Measurements from ENCODE around the gene MTHFS.

Gene MTHFS

DNA sequence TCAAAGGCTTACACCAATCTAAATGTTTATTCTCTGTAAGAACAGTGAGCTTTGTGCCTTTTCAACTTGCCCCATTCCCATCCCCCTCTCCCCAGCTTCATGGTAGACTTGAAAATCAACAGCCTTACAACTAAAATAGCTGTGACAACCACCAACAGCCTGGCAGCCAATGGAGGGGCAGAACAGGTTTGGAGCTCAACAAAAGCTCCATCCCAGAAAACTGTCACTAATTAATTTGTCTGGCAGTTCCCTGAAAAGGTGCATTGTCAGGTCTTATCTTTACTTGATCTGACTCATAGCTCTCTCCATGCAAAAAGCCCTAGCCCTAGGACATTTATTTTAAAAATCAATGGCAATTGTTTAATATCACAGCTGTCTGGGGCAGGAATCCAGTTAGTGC is 22.6 kb downstream of the MTHFS start:
- DNase-seq: no peak

DNA sequence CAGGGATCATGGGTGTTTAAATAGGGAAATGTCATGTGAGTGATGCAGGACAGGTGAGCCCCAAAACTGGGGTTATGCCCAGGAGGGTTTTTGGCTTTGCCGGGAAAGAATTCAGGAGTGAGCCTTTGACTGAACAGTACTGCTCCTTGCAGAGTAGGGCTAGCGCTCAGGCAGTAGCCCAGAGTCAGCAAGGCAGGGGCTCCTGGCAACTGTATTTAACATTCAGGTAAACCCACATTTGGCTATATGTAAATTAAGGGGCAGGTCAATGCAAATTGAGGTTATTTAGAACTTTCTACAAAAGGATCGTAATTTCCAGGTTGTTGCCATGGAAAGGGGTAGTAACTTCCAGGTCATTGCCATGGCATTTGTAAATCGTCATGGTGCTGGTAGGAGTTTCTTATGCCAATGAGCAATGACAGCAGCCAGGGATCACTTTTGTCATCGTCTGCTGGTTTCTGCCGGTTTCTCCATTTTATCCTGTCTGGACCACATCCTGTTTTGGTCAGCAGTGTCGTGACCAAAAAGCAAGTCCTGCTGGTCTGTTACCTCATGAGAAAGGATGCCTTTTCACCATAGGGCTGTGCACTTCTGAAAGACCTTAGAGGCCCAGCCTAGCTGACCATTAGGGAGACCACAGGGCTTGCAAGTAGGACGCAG is 24.3 kb downstream of the MTHFS start:
- peak; percentile 65 for DNase-seq

DNA sequence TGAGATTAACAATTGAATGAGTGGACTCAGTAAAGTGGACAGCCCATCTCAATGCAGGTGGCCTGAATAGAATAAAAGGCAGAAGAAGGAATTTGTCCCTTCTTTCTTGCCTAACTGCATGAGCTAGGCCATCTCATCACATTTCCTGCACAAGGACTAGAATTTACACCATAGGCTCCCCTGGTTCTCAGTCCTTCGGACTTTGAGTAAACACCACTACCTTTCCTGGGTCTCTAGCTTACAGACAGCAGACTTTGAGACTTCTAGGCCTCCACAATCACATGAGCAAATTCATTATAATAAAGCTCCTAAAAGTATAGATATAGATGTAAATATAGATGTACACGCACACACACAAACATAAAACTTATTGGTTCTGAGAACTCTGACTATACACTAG is 28.3 kb downstream of the MTHFS start:
- no peak for DNase-seq

DNA sequence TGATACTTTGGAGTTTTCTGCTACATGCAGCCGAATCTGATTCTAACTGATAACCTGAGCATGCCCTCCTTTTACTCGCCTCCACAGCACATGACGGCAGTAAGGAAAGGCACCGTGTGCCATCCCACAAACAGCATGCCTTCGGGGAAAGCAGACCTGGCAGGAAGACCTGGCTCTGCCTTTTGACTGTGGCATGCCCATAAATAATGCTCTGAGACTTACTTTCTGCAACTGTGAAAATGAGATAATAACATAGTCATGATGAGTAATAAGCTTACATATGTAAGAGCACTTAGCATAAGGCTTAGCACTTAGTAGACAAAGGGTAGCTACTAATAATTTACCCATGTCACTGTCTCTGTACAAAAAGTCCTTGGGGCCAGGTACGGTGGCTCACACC is 32.9 kb downstream of the MTHFS start:
- no peak for DNase-seq

DNA sequence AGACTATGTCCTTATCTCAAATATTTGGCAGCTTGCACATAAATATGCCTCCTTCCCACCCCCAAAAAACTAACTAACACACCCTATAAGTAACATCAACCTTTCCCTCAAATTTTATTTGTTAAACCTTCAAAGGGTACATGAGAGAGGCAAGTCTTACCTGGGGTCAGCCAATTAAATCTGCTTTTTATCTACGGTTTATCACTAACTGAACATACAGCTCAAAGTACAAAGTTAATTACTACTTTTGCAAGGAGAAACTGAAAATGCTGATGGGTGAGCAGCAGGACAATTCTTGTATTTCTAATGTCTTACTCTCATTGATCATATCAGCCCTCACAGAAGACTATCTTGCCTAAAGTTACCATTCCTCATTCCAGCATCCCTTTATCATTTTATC is 34.6 kb downstream of the MTHFS start:
- DNase-seq: no peak

DNA sequence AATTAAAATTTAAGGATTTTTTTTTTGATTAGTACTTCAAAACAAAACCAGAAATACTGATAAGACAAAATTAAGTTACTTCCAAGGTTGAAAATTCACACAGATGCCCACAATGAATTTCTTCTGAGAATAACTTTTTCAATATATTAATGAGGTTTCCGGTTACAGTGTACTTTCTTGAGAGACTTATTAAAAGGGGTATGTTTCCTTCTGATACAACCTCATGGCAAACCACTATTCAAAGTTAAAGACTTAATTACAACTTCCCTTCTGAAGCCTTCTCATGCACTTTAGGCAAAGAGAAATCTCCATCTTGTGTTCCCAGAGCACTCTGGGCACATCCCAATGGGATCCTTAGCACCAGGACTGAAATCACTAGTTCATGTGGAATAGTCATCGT is 36.2 kb downstream of the MTHFS start:
- DNase-seq: no peak

DNA sequence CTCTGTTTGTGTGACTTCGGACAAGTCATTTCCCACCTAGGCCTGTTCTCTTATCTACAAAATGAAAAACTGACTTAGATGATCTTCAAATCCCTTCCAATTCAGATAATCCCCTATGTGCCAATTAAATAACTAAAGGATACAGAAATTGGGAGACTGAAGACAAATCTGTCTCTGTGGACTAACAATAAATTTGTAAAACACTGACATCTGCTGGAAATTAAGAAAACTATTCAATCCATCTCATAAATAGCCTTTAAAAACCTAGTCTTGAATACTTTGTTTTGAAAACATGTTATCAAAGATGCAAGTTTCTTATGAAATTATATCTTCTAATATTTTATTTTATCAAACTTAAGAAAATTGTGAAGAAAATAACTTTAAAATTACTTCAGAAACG is 38.3 kb downstream of the MTHFS start:
- no peak for DNase-seq

DNA sequence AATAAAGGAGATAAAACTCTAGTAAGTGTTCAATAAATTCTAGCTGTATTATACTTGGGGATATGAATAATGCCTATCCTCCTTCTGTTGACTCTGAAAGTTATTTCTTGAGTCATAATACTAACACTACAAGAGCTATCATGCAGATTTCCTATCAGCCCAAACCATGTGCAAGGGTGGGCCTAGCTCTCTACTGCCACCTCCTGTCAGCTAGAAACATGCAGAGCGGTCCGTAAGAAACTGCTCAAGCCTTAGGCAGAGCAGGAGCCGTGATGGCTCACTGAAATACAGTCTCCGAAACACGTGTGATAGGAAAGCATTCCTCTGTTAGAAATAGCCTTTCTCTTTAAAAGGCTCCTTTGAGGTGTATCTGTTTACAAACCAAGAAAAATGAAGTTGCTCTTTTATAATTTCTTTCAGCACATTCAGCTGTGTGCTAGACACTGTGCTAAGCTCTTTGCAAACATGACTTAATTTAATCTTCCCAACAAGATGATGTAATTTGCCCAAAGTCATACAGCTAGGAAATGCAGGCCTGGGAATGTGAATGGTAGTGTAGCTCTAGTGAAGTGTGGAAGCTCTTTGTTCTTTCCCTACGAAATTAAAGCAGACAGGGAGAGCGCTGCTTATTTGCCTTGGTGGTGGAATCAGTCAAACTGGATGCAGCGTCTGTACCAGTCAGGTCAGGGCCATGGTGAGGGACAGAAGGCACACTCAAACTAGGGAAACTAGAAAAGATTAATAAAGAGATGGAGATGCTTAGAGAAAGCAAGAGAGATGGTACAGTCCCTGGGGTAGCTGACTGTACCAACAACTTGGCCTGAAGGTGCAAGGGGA is 43.1 kb downstream of the MTHFS start:
- peak; percentile 32 for DNase-seq

DNA sequence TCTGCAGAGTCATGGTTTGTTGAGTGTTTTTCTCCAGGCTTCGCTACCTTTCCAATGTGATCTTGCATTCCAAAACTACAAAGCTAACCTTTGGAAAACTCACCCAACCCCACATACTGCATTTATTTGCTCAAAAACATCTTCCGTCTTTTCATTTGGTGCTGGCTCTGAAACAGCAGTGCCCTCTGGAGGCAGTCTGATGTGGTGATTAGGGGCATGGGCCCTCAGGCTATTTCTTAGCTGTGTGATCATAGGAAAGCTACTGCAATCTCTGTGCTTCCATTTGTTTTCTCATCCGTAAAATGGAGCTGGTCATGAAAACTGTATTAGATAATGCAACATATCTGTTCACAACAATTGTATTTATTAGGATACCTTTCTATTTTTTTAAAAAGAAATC is 47.0 kb downstream of the MTHFS start:
- no peak for DNase-seq

DNA sequence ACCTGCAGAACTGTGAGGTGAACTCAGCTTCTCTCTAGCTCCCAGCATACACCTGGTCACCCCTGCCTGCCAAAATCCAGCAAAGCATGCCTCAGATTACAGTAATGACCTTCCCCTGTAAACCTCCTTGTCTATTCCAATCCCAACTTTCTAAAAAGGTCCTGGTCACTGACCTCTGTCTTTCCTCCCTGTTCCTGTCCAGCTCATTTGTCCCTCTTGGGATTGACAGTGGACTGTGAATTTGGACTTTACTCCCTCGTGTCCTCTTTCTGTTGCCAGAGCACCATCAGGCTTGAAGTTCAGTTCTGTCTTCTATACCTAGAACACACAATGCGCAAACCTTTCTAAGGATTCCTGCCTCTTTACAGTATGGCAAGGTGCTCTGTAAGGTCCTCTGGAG is 50.3 kb downstream of the MTHFS start:
- no peak for DNase-seq

DNA sequence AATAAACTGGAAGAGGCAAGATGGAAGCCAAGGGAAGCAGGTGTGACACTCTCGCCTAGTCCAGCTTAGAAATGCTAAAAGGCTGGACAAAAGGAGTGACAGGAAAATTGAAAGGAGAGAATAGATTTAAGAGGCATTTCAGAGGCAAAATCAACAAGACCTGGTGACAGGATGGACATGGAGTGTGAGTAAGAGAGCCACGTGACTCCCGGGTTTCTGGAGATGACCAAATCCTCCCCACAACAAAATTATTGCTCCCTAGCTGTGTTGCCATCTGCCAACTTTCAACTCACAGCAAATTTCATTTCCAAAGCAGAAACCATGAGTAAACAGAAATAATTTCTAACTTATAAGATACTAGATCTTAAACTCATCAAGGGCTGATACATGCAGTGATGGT is 52.6 kb downstream of the MTHFS start:
- no peak for DNase-seq

DNA sequence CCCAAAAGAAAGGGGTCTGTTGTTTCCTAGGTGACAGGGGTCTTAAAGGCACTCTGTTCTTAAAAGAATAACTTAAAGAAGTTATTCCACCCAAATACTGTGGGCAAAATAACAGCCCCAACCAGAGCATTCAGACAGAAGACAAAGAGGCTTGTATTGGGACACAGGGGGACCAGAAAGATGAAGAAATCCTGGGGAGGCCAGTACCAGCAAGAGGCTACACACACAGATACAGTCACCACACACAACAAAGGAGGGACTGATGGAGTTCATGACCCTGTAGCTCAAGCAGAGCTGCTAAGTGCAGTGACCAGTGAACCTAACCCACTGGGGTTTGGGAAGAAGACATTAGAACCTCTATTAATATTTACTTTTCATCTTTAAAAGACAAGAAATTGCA is 59.0 kb downstream of the MTHFS start:
- DNase-seq: no peak

DNA sequence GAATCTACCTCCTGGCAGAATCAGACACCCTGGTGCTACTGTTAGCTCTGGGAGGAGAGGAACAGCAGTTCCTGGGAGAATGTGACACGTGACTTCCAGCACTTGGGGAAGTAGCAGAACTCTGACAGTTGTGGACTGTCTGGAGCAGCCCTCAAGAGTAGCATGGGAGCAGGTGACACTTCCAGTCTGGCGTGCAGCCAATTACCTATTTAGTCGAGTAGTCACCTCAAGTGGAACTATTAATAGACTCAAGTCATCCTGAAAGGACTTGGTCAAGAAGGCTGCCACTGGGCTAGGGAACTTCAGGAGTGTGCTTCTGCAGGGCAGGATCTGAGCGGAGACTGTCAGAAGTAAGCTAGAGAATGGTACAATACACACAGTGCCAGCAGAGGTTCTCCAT is 62.3 kb downstream of the MTHFS start:
- DNase-seq: no peak

DNA sequence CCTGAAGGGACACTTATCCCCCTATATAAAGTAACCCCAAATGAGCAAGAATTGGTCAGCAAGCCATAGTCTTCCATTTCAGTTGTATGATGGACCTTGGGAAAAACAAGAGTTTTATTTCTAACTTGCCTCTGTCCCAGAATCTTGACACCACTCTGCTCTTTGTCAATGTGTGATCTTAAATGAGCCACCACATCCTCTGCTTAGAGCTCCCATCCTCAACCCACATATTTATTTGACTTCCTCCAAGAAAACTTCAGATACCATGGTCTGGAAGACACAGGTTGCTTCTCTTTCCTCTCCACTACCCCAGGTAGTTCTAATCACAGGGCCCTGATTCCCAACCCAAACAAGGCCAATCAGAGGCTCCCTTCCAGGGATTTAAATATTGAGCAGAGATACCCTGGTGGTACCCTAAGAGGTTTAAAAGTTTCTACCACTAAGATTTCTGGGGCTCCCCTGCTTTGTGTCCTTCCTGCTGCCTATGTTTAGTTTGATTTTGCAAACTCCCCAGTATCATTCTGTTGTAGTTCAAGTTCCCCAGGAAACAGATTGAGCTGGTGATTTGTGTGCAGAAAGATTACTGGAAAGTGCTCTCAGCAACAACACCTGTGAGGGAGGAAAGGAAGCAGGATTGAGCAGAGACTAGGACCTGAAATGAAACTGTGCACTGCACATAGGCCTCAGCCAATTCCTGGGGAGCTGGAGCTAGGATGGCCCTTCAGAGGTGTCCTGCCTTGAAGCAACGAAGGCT is 64.3 kb downstream of the MTHFS start:
- no peak for DNase-seq

DNA sequence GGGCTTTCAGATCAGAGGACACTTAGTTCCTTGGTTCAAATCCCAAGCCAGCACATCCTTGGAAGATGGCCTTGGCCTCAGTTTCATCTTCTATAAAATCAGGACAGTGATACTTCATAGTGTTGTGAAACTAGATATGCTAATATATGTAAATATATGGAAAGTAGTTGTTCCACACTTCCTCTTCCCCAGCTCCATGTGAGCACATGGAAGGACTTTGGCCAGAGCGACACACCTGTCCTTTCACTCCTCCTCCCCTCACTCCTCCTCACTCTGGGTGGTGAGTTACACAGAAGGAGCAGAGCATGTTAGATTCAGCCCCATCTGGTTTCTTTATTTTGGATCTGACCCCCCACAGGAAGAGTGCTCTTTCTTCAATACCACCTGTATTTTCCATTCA is 65.2 kb downstream of the MTHFS start:
- no peak for DNase-seq

DNA sequence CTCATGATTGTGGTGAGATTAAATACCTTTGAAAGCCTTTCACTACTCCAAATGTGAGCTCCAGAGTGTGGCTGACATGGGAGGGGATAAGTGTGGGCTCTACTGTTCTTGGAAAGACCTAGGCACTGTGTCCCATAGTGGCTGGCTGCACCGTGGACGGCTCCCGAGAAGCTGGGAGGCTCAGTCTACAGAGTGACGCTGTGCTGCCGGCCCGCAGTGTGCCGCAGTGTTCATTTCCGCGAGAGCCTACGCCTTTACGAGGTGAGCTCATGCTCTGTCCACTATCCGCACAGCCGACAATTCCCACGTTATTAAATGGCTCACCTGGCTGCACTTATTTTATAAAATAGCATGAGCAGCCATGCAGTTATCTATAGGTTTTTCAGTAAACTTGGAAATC is 66.9 kb downstream of the MTHFS start:
- no peak for DNase-seq

DNA sequence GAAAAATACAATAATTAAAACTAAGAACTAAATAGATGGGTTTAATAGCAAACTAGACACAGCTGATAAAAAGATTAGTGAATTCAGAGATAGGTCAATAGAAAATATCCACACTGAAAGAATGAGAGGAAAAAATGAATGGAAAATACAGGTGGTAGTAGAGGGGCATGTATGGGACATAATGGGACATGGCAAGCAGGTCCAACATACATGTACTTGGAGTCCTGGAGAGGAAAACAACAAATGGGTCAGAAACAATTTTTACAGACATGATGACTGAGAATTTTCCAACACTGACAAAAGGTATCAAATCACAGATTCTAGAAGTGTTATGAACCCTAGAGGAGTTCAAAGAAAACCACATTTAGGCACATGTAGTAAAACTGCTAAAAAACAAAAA is 68.4 kb downstream of the MTHFS start:
- no peak for DNase-seq

DNA sequence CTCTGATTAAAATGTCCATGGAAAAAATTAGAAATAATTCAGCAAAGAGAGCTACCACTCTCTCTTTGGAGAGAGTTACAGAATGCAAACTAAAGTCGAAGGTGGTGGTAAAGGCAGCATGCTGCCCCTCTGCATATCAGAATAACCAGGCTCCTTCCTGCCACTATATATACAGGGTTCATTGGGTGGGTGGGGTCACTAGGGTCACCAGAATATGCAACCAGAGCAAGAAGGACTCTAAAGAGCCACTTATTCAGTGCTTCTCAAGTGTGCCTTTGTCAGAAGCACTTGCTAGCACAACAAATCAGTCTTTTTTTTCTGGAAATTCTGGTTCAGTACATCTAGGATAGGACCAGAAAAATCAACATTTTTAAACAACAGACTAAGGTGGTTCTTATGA is 70.0 kb downstream of the MTHFS start:
- DNase-seq: no peak

DNA sequence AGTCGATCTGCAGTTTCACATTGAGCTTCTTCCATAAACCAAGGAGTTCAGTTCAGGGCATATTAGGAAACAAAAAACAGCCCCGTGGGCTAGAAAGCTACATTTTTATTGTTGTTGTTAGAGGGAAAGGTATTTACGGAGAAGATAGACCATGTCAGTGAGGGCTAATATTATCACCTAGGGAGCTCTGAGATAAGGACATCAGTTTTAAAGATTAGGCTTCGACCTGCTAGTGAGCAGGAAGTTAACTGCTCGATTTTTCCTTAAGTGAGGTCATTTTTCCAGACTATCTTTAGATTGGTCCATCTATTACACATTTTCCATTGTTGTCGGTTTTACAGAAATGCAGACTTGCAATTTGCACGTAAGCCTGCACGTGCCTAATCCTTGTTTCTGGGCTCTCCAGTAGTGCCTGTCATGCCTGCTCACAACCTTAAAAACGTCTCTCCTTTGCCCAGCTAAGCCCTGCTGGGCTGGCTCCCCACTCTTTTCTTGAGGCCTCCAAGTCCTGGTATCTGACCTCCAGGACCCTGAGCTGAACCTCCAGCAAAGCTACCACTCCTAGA is 72.6 kb downstream of the MTHFS start:
- no peak for DNase-seq

DNA sequence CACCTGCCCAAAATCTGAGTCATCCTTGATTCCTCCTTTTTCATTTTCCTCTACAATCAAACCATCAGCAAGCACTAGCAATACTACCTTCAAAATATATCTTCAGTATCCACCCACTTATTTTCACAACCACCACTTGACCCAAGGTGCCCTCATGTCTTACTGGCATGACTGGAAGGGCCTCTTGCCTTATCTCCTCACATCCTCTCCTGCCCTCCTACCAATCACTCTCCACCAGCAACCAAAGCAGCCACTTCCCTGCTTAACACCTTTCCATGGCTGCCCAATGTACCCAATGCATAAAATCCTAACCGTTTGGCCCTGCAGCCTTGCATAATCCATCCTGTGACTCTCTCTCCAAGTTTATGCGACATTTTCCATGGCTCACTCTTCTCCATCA is 76.0 kb downstream of the MTHFS start:
- no peak for DNase-seq

DNA sequence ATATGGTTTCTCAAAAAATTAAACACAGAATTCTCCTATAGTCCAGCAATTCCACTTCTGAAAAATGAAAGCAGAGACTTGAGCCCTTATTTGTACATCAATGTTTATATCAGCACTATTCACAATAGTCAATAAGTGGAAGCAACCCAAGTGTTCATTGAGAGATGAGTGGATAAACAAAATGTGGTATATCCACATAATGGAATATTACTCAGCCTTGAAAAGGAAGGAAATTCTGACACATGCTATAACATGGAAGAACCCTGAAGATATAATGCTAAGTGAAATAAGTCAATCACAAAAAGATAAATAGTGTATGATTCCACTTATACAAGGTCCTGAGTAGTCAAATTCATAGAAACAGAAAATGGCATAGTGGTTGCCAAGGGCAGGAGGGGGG is 76.6 kb downstream of the MTHFS start:
- DNase-seq: no peak

DNA sequence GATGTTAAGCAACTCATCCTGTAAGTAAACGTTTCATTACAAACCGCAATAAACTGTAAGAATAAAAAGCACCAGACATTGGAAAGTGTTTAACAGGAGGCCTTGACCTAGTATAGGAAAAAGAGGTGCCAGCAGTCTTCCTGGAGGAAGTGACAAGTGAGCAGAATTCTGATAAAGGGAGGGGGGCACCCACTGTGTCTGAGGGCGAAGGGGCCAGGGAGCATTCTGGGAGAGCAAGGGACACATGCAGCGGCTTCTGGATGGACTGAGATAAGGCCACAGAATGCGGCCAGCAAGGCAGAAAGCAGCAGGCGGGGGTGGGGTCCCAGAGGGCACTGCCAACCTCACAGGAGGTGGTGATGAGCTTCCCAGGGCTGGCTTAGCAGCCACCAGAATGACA is 80.2 kb downstream of the MTHFS start:
- DNase-seq: no peak

DNA sequence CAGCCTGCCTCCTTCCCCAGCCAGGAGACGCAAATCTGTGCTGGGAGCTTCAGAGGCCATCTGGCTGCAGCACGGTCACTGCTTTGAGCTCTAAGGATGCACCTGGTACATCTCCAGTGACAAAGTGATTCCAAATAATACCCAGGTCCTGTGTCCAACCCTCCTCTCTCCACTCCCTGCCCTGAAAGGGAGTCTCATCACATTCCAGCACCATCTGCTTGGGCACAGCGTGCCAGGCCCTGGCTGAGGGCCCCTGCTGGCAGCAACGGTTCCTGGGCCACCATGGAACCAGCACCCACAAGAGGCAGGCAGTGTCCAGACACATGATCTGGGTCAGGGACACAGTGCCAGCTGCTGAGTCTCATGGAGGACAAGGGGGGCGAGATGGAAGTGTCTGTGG is 81.3 kb downstream of the MTHFS start:
- DNase-seq: no peak

DNA sequence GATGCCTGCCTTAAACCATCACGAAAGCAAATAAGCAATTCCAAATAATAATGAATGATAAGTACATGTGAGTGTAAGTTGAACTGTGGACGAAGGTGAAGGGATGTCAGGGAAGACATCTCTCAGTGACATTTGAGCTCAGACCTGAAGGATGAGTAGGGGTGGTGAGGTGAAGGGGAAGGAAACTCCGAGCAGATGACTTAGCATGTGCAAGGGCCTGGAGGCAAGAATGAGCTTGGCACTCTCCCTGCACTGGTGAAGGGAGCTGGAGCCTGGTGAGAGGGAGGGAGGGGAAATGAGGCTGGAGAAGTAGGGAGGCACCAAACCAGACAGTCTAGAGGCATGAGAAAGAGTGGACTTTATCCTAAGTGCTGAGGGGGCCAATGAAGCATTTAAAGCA is 84.3 kb downstream of the MTHFS start:
- DNase-seq: no peak

Data from central memory CD4-positive, alpha-beta T cell (primary cell).